G401 (cell line): ENCODE results near the gene C10orf105. TPM values are rescaled to one million over a fixed set of nuclear protein-coding genes. Genes with fewer than 3 reads are reported as not detected.

Experiments
- DNase-seq: peaks from one replicate; pipeline ENCODE4 v3.0.0-alpha.2; 2015; ENCODE audit warnings: low spot score
- in situ Hi-C: cut with HindIII; loops from 2 replicates; pipeline ENCODE4 v1.10.0; 2016; ENCODE audit warnings: low sequenced_read_pairs, mixed read lengths
- total RNA-seq: library from RNA; depleted of rRNA; stranded (reverse); fragments of >200 nt; shearing (Covaris generic); gene quantifications from 2 replicates; pipeline ENCODE4 v1.2.3, GENCODE V29; 2014

The C10orf105 gene
- total RNA-seq, 1 experiment from 2014 or later: not detected

DNA sequence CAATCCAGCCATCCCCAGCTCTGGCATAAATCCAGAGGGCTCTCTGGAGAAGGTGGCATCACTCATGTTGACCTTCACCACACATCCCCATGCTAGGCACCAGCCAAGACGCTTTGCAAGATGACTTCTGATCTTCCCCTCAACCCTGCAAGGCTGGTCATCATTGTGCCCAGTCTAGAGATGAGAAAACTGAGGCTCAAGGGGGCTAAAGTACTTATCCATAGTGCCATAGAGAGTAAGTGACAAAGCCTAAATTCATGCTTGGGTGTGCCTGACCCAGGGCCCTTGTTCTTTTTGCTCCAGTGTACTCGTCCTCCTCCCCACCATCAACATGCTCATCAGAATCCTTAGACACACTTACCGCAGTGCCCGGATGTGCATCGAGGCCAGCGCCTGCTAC lies 1.7 kb upstream of the C10orf105 start:
- in situ Hi-C loops: no loop called here

DNA sequence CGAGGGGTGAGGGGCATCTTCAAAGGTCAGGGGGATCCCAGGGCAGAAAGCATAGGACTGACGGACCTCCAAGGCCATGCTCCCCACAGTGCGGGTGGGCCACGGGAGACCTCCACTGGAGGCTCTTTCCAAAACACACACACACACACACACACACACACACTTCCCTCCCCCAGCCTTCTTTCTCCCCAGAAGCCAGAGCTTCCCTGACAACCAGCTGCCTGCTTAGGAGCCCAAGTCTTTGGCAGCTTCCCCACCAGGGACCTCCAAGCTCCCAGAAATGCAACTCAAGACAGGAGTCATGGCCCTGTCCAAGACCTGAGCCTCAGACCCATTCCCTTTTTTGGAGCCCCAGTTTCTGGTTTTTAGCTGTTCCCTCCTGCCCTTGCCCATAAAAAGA lies 710 bp upstream of the C10orf105 start:
- in situ Hi-C loops: no loop called here

More for the DNA sequence above, 1.7 kb upstream of the C10orf105 start:
- DNase-seq: no peak

DNA sequence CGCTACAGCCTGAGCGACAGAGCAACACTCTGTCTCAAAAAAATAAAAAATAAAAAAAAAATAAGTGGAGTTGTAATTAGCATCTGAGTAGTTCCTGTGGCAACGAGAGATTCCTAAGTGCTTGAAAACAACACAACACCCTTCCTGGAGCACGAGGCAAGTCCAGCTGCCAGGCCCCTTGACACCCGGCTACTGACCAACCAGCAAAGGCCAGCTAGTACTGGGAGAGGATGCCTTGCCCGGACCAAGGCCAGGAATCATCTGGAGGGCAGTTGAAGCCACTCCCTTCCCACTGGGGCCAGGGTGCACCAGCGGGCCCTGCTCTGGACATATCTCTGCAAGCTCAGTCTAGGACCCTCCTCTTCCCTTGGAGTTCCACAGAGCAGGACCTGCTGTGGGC lies 536 bp downstream of the C10orf105 start:
- no peak for DNase-seq
- in situ Hi-C loops: no loop called here

More for the DNA sequence above, 710 bp upstream of the C10orf105 start:
- DNase-seq: no peak

DNA sequence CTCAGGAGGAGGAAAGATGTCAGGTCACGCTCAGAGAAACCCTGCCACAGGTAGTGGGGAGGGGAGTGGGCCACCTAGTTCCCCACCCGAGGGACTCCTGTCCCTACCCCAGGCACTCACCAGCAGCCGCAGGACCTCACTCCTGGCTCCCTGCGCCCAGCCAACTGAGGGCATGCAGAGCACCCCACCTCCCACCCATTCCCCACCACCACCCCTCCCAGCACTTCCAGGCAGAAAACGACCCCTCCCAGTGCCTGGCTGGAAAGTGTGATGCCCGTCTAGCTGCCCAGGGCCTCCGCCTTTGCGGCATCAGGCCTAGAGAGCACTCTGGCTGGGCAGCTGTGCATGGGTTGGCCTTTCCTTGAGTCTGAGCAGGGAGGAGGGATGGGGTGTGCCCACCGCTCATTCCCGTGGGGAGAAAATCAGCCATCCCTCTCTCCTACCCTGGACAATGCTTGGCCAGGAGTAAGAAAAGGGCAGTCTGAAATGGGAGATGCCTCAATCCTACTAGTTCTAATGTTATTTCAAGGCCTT lies 1.3 kb downstream of the C10orf105 start:
- no peak for DNase-seq
- in situ Hi-C loops: no loop called here

DNA sequence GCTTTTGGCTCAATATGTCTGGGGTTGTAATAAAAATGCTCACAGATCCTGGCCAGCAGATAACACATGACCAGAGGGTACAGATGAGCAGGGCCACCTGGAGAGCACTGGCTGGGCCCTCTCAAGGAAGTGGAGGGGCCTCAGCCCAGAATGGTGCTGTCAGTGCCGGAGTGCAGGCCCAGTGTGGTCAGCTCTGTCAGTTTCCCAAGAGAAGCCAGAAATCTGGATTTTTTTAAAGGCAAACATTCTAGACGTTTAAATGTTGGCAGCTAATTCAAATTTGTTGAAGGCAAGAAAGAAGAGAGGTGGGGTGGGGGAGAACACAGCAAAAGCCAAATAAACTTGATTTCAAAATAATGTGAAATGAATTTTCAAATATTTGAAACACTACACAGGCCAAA lies 2.0 kb downstream of the C10orf105 start:
- in situ Hi-C loops: no loop called here
- no peak for DNase-seq

DNA sequence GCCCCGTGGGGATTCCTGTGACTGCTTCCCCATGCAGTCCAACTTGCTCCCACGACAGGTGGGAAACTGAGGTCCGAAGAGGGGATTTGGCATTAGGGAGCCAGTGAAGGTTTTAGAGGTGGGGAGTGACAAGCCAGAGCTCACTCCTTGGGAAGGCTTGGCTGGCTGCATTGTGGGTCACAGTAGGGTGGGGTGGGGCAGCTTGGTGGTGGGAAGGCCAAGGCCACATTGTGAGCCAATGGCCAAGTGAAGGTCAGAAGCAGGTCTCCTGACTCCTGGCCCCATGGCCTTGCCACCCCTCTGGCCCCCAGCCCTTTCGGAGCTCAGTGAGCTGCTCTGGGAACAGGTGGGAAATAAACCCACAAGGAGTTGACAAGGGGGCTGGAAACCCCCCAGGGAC lies 2.5 kb downstream of the C10orf105 start:
- in situ Hi-C loops: no loop called here
- DNase-seq: no peak

DNA sequence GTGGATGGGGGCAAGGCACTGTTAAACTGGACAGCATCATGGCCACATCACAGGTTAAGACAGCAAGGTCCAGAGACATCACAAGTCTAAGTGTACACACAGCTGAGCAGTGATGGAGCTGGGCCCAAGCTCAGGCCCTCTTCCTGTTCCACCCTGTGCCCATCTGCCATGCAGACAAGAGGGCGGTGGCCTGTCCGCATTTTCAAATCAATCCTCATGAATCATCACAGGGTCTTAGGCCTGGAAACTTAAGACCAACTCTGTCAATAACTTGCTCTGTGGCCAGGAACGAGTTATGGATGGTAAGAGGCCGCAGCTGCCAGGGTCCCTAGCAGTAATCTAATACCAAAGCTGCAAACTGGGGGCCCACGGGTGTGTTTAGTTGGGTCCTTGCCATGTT lies 3.2 kb downstream of the C10orf105 start:
- in situ Hi-C loops: no loop called here

DNA sequence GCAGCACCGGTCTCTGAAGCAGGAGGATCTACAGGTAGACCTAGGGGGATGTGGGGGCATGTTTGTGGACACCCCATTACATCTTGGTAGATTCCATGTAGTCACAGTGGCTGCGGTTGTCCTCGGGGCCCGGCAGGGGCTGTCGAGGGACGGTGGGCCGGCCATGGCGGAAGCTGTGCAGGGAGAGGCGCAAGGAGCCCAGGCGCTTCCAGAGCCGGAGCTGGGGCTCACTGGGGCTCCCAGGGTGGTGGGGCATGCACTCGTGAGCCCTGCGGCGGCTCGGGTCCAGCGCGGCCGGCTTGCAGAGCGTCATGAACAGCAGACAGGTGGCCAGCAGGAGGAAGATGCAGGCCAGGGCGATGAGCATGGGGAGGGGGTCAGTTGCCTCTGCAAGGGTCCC lies 3.7 kb downstream of the C10orf105 start:
- in situ Hi-C loops: no loop called here
- DNase-seq: no peak

More for the DNA sequence above, 3.2 kb downstream of the C10orf105 start:
- no peak for DNase-seq

DNA sequence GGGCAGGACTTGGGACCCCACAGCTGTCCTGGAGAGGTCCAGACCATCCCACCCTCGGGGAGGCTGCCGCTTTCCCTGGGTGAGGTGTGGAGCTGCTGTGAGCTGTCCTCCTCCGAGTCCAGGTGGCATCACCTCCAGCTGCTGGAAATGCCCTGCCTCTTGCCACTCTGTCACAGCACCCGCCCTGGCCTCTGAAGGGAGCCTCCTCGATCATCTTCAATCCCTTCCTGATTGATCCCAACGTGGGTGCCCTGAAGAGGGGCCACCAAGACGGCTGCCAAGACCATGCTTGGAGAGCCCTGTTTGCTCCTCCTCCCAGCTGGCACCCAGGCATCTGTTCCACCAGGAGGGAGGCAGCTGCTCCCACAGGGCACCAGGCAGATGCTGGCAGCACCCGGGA lies 4.6 kb downstream of the C10orf105 start:
- in situ Hi-C loops: no loop called here
- DNase-seq: no peak

DNA sequence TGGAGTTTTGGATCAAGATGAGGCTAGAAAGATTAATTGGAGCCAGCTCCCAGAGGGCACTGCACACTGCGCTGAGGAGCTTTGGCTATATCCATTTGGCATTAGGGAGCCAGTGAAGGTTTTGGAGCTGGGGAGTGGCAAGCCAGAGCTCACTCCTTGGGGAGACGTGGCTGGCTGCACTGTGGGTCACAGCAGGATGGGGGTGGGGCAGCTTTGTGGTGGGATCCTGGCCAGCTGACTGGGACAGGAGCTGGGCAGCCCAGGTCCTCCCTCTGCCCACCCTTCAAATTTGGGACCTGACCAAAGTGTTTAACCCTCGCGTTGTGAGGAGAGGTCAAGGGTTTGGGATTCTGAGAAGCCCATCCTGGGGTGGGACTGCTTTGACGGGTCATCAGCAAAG lies 5.0 kb downstream of the C10orf105 start:
- in situ Hi-C loops: no loop called here

DNA sequence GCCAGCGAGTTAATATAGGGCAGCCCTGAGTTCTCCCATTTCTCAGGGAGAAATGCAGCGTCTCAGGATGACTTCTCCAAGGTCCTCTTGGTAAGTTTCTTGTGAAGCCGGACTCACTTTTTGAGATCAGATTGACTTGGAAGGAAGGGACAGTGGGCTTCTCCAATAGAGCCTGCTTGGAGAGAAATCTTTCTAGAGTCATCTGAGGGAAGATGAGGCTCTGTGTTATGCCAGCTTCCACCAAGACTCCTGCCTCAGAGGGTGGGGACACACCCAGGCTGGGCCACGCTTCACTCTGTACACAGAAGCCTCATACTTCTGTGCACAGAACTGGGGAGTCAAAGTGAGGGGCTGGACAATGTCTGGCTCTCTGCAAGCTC lies 5.6 kb downstream of the C10orf105 start:
- in situ Hi-C loops: no loop called here
- no peak for DNase-seq

More for the DNA sequence above, 5.0 kb downstream of the C10orf105 start:
- DNase-seq: no peak

DNA sequence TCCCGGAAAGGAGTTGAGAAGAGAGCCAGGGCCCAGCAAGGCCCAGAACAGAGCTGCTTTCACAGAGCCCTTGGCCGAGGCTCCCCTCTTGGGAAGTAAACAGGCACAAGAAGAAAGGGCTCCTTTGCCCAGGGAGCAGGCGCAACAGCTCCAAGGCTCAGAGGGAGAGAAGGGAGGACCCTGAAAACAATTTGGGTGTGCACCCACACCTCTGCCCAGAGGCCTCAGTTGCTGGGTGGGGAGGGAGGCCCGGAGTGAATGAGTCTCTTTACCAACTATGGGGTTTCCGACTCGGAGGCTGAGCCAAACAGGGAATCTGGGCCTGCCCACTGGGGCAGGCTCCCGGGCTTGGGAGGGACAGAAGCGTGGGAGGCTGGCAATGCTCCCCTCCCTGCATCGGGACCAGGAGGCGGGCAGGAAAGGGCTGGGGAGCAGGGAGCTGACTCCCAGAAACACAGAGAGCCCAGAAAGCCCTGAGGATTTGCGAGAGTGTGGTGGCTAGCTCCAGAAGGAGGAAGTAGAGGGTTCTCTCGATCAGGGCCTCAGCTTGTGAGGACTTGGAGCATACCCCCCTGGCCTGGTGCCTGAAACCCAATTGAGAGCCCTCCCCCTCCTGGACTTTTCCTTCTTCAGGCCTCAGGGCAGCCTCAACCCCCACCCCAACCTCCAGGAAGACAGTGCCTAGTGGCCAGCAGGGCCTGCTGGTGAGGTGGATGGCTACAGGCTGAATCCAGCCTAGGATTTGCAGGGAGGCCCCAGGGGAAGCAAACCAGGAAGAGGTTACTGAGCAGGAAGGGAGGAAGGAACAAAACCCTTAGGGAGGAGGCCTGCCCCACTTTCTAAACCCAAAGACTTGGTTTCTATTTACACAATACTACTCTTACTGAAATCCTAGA lies 6.2 kb downstream of the C10orf105 start:
- DNase-seq: peak; percentile 71
- in situ Hi-C loops: no loop called here

DNA sequence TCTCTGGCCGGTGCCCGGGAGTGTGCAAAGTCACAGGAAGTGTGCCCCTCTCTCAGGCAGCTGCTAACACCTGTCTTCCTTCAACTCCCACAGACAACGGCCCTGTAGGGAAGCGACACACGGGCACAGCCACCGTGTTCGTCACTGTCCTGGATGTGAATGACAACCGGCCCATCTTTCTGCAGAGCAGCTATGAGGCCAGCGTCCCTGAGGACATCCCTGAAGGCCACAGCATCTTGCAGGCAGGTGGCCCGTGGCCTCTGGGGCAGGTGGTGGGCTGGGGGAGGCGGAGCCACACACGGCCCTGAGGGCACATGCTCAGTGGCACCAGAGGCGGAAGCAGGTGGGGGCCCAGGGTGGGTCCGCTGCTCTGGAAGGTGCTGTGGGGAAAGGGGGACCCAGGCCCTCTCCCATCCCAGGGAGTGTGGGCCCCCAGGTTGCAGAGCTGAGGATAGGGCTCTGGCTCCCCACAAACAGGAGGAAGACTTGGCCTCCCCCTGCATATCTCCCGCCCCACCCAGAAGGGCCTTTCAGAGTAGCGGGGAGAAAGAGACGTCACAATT lies 6.9 kb downstream of the C10orf105 start:
- DNase-seq: no peak
- in situ Hi-C loops: no loop called here

DNA sequence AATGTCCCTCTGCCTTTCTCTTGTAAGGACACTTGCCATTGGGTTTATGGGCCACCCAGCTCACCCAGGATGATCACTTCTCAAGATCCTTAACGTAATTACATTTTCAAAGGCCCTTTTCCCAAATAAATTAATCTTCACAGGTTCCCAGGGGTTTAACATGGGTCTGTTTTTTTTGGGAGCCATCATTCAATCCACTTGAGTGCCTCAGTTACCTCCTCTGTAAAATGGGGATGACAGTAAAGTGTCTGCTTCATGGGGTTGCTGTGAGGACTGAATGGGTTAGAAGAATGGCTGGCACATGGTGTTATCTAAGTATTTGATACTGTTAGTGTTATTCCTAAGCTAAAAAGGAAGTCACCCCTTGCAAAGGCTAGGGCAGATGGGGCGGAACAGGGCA lies 7.4 kb downstream of the C10orf105 start:
- in situ Hi-C loops: no loop called here
- DNase-seq: no peak

DNA sequence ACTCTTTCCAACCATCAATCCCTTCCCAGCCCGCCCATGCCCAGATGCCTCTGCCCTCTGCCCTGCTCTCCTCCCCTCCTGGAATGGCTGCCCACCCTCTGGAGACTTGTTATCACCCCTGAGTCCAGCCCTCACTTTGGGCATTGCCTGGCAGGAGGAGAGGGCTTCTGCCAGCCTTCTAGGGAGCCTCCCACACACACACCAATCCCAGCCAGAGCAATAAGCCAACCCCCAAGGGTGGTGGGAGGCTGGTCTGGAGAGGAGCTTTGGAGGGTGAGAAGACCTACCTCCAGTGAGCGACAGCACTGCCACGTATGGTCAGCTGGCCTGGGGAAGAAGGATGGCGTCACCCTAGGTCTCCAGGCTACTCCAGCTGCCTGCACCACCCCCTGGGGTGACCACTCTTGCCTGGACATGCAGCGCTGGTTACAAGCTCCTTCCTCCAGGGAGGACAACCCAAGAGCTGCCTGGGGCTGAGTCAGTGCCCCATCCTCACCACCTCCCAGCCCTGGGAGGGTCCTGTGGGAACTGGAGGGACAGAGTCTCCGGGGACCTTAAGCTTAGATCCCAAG lies 8.4 kb downstream of the C10orf105 start:
- in situ Hi-C loops: no loop called here
- DNase-seq: no peak

DNA sequence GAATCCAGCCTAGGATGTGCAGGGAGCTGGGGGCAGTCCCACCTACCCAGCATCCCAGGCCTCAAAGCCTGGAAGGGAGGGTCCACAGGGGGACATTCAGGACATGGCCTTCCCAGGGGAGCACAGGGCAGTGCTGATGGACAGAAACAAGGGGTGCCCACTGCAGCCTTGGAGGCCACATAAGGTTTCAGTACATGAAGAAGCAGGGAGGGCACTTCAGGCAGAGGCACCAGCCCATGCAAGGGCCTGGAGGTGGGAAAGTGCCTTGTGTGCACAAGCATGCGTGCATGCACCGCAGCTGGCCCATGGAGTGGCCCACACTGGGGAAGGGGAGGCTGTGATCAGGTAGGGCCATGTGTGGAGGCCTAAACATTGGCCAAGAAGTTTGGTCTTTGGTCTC lies 9.1 kb downstream of the C10orf105 start:
- DNase-seq: no peak
- in situ Hi-C loops: no loop called here

DNA sequence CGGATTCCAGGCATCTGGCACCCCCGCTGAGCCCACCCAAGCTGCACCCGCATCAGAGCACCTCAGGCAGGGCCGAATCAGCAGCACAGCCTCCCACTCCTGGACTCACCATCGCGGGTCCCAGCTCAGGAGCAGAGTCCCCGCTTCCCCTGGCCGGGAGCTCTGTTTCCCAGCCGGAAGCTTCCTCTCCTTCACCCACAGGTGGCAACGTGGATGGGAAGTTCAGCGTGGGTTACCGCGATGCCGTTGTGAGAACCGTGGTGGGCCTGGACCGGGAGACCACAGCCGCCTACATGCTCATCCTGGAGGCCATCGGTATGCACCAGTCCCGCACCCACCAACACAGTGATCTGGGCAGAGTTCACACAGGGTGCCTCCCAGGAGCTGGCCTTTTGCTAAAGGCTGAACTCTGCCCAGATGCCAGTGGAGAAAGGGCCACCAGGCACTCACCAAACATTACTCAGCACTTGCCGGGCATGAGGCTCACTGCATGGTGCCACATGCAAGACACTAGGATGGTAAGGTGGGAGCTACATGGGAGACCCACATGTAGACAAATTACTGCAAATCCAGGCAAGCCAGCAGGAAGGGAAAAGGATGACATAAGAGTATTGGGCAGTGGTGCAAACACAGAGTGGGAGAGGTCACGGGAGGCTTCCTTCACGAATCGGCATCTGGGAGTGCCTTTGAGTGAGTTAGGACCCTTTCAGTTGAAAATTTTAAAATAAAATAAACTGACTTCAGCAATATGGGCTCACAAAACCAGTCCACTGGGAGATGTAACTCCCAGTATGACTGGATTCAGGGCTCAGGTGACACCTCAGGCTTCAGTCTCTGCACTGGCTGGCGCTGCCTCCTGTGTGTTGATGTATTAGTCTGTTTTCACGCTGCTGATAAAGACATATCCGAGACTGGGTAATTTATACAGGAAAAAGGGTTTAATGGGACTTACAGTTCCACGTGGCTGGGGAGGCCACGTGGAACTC lies 10.4 kb downstream of the C10orf105 start:
- no peak for DNase-seq
- in situ Hi-C loops: no loop called here

DNA sequence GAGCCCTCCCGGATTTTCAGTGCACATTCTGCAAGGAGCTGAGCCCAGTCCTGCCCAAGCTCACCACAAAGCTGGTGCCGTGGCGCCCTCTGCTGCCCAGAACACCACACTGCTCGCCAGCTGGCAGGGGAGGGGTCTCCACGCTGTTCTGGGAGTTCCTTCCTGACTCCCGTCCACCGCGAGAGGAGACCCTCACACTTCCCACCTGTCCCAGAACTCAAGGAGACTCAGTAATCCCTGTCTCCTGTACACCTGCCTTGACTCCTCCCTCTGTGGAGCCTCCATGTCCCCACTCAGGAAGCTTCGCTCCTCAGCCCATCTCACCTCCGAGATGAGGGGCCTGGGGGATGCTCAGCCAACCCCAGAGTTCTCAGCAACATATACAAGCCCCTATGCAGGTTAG lies 11.3 kb downstream of the C10orf105 start:
- DNase-seq: peak; percentile 59
- in situ Hi-C loops: no loop called here

DNA sequence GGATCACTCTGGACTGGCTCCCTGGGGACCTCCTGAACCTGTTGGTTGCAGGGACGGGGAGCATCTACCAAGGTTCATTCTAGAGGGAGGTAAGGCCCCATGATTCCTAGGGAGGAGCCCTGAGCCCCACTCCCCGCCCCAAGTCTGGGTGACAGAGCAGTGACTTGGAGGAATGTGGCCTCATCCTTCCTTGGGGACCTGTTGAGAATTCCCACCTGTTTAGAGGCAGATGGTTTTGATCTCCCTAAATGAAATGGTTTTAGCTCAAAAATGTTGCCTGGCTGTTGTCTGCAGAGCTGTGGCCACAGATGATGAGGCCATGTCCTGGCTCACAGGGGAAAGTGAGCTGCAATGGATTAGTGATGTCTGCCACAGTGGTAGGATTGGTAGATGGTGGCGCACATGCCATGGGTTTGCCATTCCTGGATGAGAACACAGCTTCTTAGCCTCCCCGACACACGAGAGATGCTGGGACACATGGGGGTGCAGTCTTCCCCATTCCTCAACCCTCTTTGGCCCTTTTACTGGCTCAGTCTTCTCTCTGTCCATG lies 12.3 kb downstream of the C10orf105 start:
- no peak for DNase-seq
- in situ Hi-C loops: no loop called here
